DMS153 (cell line): ENCODE data around the gene RASSF5.

Source experiments
- DNase-seq: peaks from one replicate; lab custom pipeline; 2025; lab: John Stamatoyannopoulos, UW

Gene RASSF5

GRCh38 chr1:206547104-206547503, 39.8 kb downstream of the RASSF5 start:
- DNase-seq: no peak

DNA sequence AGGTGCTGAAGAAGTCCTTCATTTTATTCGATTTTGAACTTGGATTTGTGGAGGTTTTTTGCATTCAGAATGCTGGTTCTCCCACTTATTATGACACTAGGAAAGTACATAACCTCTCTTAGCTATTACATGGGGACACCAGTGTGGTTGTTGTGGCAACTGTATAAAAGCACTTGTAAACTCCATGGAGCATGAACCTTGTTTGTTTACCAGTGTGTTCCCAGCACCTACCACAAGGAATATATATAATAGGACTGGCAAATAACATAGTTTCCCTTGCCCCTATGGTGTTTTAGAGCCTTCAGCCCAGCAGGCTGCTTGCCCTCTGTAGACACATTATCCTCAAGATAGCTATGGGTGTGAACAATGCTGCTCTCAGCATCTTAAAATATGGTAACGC, 43.1 kb downstream of the RASSF5 start:
- DNase-seq: peak; percentile 92

GRCh38 chr1:206551296-206551985, 44.1 kb downstream of the RASSF5 start:
- DNase-seq: no peak

- DNase-seq: no peak
Observed at GRCh38 chr1:206551986-206552326, 44.6 kb downstream of the RASSF5 start.

GRCh38 chr1:206554211-206554610, 46.9 kb downstream of the RASSF5 start:
- DNase-seq: no peak

- DNase-seq: no peak
Observed at GRCh38 chr1:206554701-206555472, 47.6 kb downstream of the RASSF5 start.

GRCh38 chr1:206555473-206555935, 48.2 kb downstream of the RASSF5 start:
- DNase-seq: no peak

DNA sequence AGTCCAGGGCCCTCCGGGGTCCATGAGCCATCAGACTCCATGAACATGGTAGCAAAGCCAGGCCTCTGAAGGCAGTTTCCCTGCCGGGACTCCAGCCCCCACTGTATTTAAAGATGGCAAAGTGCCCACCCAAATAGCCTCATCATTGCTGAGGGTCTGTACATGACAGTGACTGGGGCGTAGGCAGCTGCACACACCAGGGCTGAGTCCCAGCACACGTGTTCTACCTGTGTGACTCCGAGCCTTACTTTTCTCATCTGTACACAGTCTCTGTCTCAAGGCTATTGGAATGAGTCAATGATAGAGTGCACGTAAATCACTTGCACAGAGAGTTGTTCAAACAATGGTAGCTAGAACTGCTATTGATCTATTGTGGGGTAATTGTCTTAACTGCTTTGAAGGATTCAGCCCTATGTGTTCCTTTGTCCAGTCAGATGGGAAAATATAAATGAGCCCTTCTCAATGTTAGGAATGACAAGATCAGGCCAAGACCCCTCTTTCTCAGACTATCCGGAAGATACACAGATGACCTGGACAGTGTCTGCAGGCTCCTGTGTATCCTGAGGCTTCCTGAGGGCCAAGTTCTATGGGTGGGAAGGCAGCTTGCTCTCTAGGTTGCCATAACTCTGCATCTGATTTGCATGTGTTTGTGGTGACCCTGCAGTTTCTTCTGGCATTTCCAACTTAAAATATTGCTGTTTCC, 48.9 kb downstream of the RASSF5 start:
- peak; percentile 17 for DNase-seq

- peak; percentile 64 for DNase-seq
Observed at GRCh38 chr1:206556750-206557635, 49.7 kb downstream of the RASSF5 start.

- no peak for DNase-seq
Observed at GRCh38 chr1:206557636-206558473, 50.5 kb downstream of the RASSF5 start.

DNA sequence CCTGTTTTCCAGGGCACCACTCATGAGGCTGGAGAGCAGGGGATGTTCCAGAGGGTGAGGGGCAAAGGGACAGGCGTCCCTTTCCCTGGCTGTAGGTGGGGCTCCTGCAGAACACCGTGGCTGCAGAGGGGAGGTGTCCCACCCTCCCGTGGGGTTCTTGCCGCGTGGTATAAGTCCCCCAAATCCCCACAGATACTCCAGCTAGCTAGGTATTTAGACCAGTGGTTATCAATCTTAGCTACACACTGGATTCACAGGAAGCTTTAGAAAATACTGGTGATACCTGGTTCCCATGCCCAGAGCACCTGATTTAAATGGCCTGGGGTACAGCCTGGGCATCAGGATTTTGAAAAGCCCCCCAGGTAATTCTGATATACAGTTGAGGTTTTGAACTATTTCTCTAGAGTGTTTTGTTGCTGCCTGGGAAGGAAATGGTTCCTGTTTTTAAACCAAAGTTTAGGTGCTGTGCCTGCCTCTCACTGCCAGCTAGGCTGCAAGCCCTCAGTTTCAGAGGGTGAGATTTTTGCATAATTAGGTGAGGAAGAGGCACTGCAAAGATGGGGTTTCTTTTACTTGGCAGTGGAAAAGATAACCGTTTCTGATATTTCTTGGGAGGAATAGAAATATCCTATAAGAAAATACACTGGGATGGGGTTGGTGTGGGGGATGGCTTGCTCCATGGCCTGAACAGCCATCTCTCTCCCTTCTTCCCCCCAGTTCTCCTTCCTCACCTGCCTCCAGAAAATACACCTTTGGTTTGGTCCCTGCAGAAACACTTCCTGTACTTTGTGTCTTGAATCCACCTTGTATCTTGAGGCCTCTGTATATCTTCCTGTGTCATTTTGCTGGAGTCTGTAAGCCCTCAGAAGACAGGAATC, 51.7 kb downstream of the RASSF5 start:
- DNase-seq: no peak

DNA sequence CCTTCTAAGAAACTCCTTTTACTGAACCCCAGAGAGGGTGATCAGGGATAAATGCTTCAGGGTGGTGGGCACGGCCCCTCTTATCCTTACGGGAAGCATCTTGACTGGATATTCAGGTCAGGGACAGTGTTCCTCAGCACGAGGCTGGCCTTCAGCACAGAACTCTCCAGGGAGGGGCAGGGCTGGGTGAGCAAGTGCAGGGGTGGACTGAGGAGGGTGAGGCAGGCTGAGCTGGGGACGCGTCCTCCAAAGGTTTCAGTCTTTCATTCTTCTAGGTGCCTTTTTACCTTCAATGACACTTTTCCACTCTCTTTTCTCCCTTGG, 52.3 kb downstream of the RASSF5 start:
- no peak for DNase-seq

- DNase-seq: no peak
Observed at GRCh38 chr1:206560007-206560716, 52.8 kb downstream of the RASSF5 start.

DNA sequence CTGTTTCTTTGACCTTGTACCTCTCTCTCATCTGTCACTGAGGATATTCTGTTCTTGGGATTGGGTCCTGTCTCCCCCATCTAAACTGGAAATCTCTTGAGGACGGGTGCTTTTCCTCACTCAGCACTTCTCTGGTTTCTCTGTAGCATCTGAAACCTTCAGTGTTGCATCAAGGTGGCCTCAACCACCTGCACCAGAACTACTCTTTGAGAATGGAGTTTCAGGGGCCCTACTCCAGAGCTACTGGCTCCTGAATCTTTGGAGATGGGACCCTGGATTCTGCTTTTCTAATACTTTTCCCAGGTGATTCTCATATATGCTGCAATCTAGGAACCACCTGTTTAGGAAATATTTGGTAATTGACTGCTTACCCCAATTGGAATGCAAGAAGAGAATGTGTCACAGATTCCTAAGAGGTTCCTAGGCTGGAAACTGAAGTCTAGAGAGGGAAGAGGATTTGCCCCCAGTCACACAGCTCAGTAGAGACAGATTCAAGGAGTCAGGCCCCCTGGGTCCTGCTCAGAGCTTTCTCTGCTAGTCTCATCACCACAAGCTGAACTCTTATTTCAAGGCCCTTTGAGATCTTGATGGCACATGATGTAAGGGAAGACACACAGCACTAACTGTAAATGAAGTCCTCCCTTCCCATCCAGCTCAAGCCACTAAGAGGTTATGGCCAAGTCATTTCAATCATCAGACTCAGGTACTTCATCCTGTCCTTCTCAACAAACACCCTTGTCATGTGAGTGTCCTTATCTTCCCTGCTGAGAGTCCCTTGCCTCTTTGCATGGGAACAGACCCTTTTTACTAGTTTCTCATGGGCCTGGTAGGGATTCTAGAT, 56.3 kb downstream of the RASSF5 start:
- DNase-seq: no peak

DNA sequence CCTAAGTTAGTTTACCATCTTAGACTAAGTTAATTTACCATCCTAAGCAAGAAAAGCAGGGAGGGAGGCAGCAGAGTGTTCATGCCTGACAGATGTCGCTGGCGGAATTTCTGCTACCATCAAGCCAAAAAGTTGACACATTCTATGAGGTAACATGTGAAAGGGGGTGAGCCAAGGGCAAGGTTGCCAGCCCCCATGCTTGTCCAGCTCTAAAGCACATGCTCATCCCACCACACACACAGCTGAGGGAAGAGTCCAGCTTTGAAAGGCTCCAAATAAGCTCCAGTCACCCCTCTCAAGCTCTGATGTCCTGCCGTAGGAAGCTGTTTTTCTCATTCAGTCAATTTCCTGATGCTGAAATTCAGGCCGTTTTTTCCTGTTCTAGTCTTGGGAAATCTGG, 58.7 kb downstream of the RASSF5 start:
- DNase-seq: no peak

- DNase-seq: peak; percentile 32
Observed at GRCh38 chr1:206566999-206567398, 59.7 kb downstream of the RASSF5 start.

DNA sequence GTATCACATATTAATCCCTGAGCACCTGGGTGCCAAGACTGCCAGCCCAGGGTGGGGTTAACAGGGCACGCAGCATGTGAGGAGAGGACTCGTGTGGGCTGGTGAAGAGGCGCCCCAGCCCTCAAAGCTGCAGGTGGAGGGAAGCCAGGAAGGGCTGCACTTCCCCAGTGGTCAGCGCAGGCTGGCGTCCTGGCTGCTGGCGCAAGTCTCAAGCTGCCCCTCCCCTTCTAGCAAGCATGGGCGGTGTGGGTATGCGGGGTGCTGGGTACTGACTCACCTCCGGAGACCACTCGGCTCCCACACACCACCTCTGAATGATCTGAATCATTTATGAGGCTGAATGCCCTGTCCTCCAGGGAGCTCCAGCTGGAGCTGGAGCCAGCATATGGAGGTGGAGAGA, 60.9 kb downstream of the RASSF5 start:
- no peak for DNase-seq

GRCh38 chr1:206568779-206569352, 61.5 kb downstream of the RASSF5 start:
- DNase-seq: no peak
